Thyroid gland (tissue), 4 donors: Measurements from ENCODE around the gene CBFA2T2. TPM values are rescaled to one million over a fixed set of nuclear protein-coding genes. Genes with fewer than 3 reads are reported as not detected.
"Not testable (repeated sequence)": the region's sequence is repeated elsewhere in the genome, so short reads cannot be mapped to it uniquely, and the experiment has no call there.

ENCODE experiments used
- DNase-seq, 2 donors: peaks; one replicate each; pipeline ENCODE4 v3.0.0-alpha.2; 2019
- H3K27ac ChIP-seq, 3 donors: fragments of 200-600 bp; sonication (generic); 1 replicate in 2 of 3; 2 replicates in 1 of 3; pipeline ENCODE4 v1.5.1; 2016 to 2019; ENCODE audit warnings: mild to moderate bottlenecking in 1 of 3, moderate library complexity in 1 of 3
- H3K27me3 ChIP-seq: fragments of 200-600 bp; sonication (generic); one replicate; pipeline ENCODE4 v1.5.1; 2019
- H3K36me3 ChIP-seq, 2 donors: fragments of 200-600 bp; sonication (generic); one replicate each; pipeline ENCODE4 v1.5.1; 2016 to 2019
- H3K4me1 ChIP-seq, 2 donors: fragments of 200-600 bp; sonication (generic); one replicate each; pipeline ENCODE4 v1.5.1; 2017 to 2019
- H3K4me3 ChIP-seq, 3 donors: fragments of 200-600 bp; sonication (generic); replicated peaks in 1 of 3; 1 replicate in 2 of 3; 2 replicates in 1 of 3; pipeline ENCODE4 v1.5.1; 2016; ENCODE audit warnings: mild to moderate bottlenecking in 1 of 3
- H3K9me3 ChIP-seq: fragments of 200-600 bp; sonication (generic); one replicate; pipeline ENCODE4 v1.5.1; 2017
- POLR2A ChIP-seq, 2 donors: fragments of 450-650 bp; IDR thresholded peaks; one replicate each; pipeline ENCODE4 v1.6.1; 2017; ENCODE audit warnings: antibody characterized with exemption in 2 of 2, mild to moderate bottlenecking in 2 of 2, moderate library complexity in 1 of 2
- WGBS, 2 donors: methylation state at CpG; one replicate each; pipeline ENCODE4 v1.1.5; 2017; 5-methylcytosine and 5-hydroxymethylcytosine counted together
- intact Hi-C: fragments of 100-400 bp; cut with DNase I; formaldehyde crosslinking; loops from one replicate; pipeline ENCODE4 v1.15.1; 2023
- total RNA-seq, 4 donors: library from RNA; depleted of rRNA; stranded (reverse); fragments of >200 nt; gene quantifications; one replicate each; pipeline ENCODE4 v1.2.3, GENCODE V29; 2016
- TF ChIP-seq, protein P1 (sequence below), 6 experiments: fragments of 200-600 bp in 3 of 6; fragments of 450-650 bp in 3 of 6; sonication (generic) in 3 of 6; IDR thresholded peaks; one replicate each; pipeline ENCODE4 v1.5.1; 2016 to 2019; ENCODE audit warnings: antibody characterized with exemption in 6 of 6, mild to moderate bottlenecking in 2 of 6, inconsistent platforms in 1 of 6, moderate library complexity in 1 of 6

Gene CBFA2T2
- total RNA-seq, 4 donors from 2014 or later: 29.7 to 57.3 (median 35.8) TPM

DNA sequence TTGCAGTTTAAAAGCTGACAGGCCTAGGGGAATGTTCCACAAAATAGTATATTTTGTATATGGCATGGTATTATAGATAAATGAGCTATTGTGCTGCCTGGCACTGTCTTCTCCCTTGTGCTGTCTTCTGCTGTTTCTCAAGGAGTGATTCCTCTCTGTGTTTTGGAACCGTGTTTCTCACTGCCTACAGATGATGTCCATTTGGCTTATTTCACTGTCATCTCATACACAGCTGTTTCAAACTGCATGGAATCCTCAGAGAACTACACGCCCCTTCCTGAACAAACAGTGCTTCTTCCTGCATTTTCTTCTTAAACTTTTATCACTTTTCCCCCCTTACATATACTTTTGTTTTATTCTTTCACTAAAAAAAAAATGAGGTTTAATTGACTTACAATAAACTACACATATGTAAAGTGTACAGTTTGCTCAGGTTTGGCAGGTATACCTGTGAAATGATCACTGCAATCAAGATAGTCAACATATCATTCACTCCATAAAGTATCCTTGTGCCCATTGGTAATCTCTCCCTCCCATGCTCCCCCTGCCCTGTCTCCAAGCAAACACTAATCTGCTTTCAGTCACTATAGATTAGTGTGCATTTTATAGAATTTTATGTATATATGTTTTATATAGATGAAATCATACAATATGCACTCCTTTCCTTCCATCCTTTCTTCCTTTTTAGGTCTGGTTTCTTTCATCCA, 43.0 kb downstream of the CBFA2T2 start:
- no peaks in the 10 kb centered on the region for H3K27me3 ChIP-seq
- no peak for TF ChIP-seq POLR2A (IDR thresholded peaks at IDR 0.05)
- TF ChIP-seq, protein P1, sequence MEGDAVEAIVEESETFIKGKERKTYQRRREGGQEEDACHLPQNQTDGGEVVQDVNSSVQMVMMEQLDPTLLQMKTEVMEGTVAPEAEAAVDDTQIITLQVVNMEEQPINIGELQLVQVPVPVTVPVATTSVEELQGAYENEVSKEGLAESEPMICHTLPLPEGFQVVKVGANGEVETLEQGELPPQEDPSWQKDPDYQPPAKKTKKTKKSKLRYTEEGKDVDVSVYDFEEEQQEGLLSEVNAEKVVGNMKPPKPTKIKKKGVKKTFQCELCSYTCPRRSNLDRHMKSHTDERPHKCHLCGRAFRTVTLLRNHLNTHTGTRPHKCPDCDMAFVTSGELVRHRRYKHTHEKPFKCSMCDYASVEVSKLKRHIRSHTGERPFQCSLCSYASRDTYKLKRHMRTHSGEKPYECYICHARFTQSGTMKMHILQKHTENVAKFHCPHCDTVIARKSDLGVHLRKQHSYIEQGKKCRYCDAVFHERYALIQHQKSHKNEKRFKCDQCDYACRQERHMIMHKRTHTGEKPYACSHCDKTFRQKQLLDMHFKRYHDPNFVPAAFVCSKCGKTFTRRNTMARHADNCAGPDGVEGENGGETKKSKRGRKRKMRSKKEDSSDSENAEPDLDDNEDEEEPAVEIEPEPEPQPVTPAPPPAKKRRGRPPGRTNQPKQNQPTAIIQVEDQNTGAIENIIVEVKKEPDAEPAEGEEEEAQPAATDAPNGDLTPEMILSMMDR (IDR thresholded peaks at IDR 0.05): no peak
- intact Hi-C loops: no loop called here
- H3K4me1 ChIP-seq: peaks cover 28 to 32% of the 10 kb centered on the region in 2 donors
- no peak overlapping the region for H3K4me3 ChIP-seq
- DNase-seq: no peak
- WGBS, 2 donors: 58 to 60% methylated on average over 2 of the region's 2 CpGs
- H3K36me3 ChIP-seq: no peaks in the 10 kb centered on the region
- H3K9me3 ChIP-seq: no peaks in the 10 kb centered on the region
- peak overlapping the region in 2 of 3 donors; percentile 17 to 88 for H3K27ac ChIP-seq

DNA sequence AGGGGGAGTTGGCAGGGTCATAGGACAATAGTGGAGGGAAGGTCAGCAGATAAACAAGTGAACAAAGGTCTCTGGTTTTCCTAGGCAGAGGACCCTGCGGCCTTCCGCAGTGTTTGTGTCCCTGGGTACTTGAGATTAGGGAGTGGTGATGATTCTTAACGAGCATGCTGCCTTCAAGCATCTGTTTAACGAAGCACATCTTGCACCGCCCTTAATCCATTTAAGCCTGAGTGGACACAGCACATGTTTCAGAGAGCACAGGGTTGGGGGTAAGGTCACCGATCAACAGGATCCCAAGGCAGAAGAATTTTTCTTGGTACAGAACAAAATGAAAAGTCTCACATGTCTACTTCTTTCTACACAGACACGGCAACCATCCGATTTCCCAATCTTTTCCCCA, 45.8 kb downstream of the CBFA2T2 start:
- intact Hi-C loops: not testable (repeated sequence)

DNA sequence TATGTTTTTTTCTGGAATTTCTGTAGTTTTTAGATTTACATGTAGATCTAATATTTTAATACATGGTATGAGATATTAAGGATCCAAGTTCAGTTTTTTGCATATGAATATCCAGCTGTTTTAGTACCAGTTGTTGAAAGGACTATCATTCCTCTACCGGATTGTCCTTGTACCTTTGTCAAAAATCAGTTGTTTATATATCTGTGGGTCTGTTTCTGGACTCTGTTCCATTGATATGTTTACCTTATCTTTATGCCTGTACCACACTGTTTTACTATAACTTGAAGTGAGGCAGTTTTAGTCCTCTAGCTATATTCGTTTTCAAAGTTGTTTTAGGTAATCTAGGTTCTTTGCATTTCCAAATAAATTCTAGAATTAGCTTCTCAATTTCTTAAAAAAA, 47.7 kb downstream of the CBFA2T2 start:
- Histone ChIP-seq H3K36me3 (no peaks in the 10 kb centered on the region), H3K27me3 (no peaks in the 10 kb centered on the region), H3K27ac (no peak overlapping the region), H3K9me3 (no peaks in the 10 kb centered on the region), H3K4me3 (no peak overlapping the region), H3K4me1 (peaks cover 0 to 8% of the 10 kb centered on the region in 2 donors)
- no peak for DNase-seq
- TF ChIP-seq, protein P1 (IDR thresholded peaks at IDR 0.05): no peak
- TF ChIP-seq POLR2A (IDR thresholded peaks at IDR 0.05): no peak
- 87 to 93% methylated on average over 2 of the region's 2 CpGs for whole genome bisulfite sequencing, 2 donors
- intact Hi-C loops: no loop called here

More for the DNA sequence above, 45.8 kb downstream of the CBFA2T2 start:
- H3K27me3 ChIP-seq, H3K9me3 ChIP-seq, H3K36me3 ChIP-seq, H3K4me3 ChIP-seq, H3K27ac ChIP-seq: not testable (repeated sequence)
- DNase-seq: peak; percentile 30 to 32
- WGBS, 2 donors: 62 to 79% methylated on average over 5 of the region's 8 CpGs
- H3K4me1 ChIP-seq: peaks cover 16 to 26% of the 10 kb centered on the region in 2 donors

DNA sequence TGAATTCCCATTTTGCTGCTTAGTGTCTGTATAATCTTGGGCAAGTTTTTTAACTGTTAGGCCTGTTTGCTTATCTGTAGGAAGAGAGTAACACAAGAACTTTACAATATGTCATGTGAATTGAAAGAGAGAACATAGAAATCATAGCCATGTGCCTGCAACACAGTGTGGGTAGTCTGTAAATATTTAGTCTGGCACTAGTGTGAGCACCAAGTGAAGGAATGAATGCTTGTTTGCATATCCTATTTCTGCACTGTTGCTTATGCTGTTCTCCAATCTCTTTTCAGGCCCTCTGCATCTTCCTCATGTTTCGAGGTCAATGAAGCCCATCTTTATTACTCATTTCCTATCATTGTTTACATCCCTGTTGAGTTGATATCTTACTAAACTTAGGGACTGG, 49.2 kb downstream of the CBFA2T2 start:
- 82% methylated on average over 1 of the region's 1 CpG for WGBS, 2 donors
- Histone ChIP-seq H3K27me3 (no peaks in the 10 kb centered on the region), H3K4me3 (no peak overlapping the region), H3K9me3 (no peaks in the 10 kb centered on the region), H3K4me1 (peaks cover 0 to 6% of the 10 kb centered on the region in 2 donors), H3K36me3 (no peaks in the 10 kb centered on the region), H3K27ac (no peak overlapping the region)
- intact Hi-C loops: no loop called here
- TF ChIP-seq POLR2A (IDR thresholded peaks at IDR 0.05): no peak
- TF ChIP-seq, protein P1 (IDR thresholded peaks at IDR 0.05): no peak
- no peak for DNase-seq

DNA sequence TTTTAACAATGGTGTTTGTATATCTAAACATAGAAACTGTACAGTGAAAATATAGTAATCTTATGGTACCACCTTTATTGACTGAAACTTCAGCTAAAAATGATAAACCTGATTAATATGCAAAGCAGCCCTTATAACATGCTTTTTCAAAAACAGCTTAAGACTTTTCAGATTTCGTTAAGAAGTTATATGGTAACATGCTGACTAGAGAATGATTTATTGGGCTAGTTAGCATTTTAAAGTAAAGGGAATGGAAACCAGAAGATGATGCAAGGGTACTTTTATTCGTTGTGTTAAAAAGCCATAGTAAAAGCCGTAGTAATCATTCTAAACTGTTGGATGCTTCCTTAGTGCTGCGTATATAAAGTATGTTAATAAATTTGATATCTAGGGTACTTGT, 50.5 kb downstream of the CBFA2T2 start:
- peaks cover 0 to 6% of the 10 kb centered on the region in 2 donors for H3K4me1 ChIP-seq
- no peak overlapping the region for H3K27ac ChIP-seq
- DNase-seq: no peak
- 93 to 95% methylated on average over 4 of the region's 4 CpGs for WGBS, 2 donors
- no peak for TF ChIP-seq POLR2A (IDR thresholded peaks at IDR 0.05)
- TF ChIP-seq, protein P1 (IDR thresholded peaks at IDR 0.05): no peak
- H3K27me3 ChIP-seq: no peaks in the 10 kb centered on the region
- intact Hi-C loops: no loop called here
- H3K4me3 ChIP-seq: no peak overlapping the region
- no peaks in the 10 kb centered on the region for H3K36me3 ChIP-seq
- no peaks in the 10 kb centered on the region for H3K9me3 ChIP-seq
